CD4-positive, alpha-beta T cell treated with Interleukin-12 subunit alpha and Interleukin-12 subunit beta, for 1 hour (primary cell): ENCODE measurements around the gene RNF34.

ENCODE experiments used
- DNase-seq: peaks from one replicate; pipeline ENCODE4 v3.0.0-alpha.2; 2020

The RNF34 gene

DNA sequence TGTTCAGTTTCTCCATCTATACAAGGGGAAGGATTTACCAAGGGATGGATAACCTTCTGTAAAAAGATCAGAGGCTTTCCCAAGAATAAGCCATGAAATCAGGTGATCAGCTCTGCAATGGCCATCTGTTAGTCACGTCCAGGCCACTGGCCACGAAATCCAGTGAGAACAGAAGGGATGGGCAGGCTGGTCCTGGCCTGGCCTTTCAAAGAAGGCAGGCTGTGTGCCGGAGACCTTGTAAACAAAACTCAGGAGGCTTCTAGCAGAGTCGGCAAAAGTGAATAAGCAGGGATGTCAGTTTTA lies 68.5 kb downstream of the RNF34 start:
- no peak for DNase-seq

DNA sequence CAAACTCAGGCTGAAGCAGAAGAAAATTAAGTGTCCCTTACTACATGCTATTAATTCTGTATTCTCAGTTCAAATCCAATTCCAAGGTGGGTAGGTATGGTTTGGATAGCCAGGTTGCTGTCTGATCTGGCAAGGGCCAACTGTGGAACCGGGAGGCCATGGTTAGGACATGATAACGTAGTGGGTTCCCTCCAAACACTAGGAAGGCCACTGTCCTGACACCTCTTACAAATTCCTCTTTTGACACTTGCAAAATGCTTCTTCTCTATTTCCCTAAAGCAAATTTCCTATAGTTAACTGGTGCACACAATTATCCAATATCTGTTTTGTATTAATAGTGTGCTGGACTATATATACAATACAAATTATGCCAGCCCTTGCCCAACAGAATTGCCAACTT lies 70.8 kb downstream of the RNF34 start:
- DNase-seq: no peak

- DNase-seq: no peak
These were observed 72.4 kb downstream of the RNF34 start for GRCh38 chr12:121472150-121472905.
